Panc1 (cell line): Measurements from ENCODE around the gene PDCD1.

Experiments used
- CTCF ChIP-seq: fragments of 450-650 bp; IDR thresholded peaks from 2 replicates; pipeline ENCODE4 v1.5.1; 2017; ENCODE audit warnings: mild to moderate bottlenecking
- POLR2AphosphoS5 ChIP-seq: IDR thresholded peaks from 2 replicates; pipeline ENCODE4 v1.6.1; 2012; ENCODE audit warnings: mild to moderate bottlenecking, low read depth, low read length, moderate library complexity
- REST ChIP-seq, 2 experiments: IDR thresholded peaks; 2 replicates each; pipeline ENCODE4 v1.6.1; 2011 to 2012; ENCODE audit warnings: low read depth in 2 of 2, control low read depth in 1 of 2, low read length in 1 of 2, mild to moderate bottlenecking in 1 of 2, moderate library complexity in 1 of 2; ENCODE audit not compliant: insufficient read depth in 1 of 2
- SIN3A ChIP-seq: IDR thresholded peaks from 2 replicates; pipeline ENCODE4 v1.6.1; 2012; ENCODE audit warnings: low read depth, mild to moderate bottlenecking, low read length, moderate library complexity, borderline replicate concordance; ENCODE audit not compliant: insufficient read depth

- TF ChIP-seq CTCF (no peak), SIN3A (no peak), REST (IDR thresholded peaks at IDR 0.05; ENCODE audit: insufficient read depth in 1 of 2, low read depth in 2 of 2, low read length in 1 of 2) (no peak), POLR2AphosphoS5 (no peak)
These were observed 44.9 kb downstream of the PDCD1 start for GRCh38 chr2:241813644-241814392.
